B cell (primary cell): Measurements from ENCODE around the gene SULT2B1. TPM values are rescaled to one million over a fixed set of nuclear protein-coding genes. Genes with fewer than 3 reads are reported as not detected.

Experiments used
- ATAC-seq: fragments of 200-7000 bp; cut with Tn5 transposase; one replicate; pipeline ENCODE4 v1.10.0; 2021; ENCODE audit warnings: low read depth, mild to moderate bottlenecking, moderate number of reproducible peaks, moderate library complexity
- CTCF ChIA-PET: fragments of 350-600 bp; sonication (Branson Sonifier 250); formaldehyde crosslinking; loops from one replicate; lab custom pipeline; 2021; ENCODE audit warnings: antibody characterized with exemption, inconsistent platforms; lab: Charles Lee
- POLR2A ChIA-PET: fragments of 350-600 bp; sonication (Branson Sonifier 250); formaldehyde crosslinking; loops from one replicate; lab custom pipeline; 2021; ENCODE audit warnings: antibody characterized with exemption; lab: Charles Lee
- DNase-seq: peaks from one replicate; pipeline ENCODE4 v3.0.0; 2013
- H2AFZ ChIP-seq: 2 replicates; pipeline ENCODE4 v1.6.1; 2012; ENCODE audit warnings: mild to moderate bottlenecking, low read depth, low read length; ENCODE audit not compliant: insufficient read depth, poor library complexity, severe bottlenecking
- H3K27ac ChIP-seq, 2 donors: 1 replicate in 1 of 2; 2 replicates in 1 of 2; pipeline ENCODE4 v1.5.1; 2012 to 2013; ENCODE audit warnings: low read length in 2 of 2, mild to moderate bottlenecking in 2 of 2, moderate library complexity in 1 of 2
- H3K27me3 ChIP-seq, 4 experiments: fragments of 200-600 bp in 1 of 4; sonication (generic) in 1 of 4; replicated peaks in 1 of 4; 1 replicate in 2 of 4; 2 replicates in 2 of 4; pipeline versions ENCODE4 v1.6.1 to v1.7.0; 2013 to 2016; ENCODE audit warnings: low read length in 3 of 4, mild to moderate bottlenecking in 2 of 4, mixed read lengths in 1 of 4, moderate library complexity in 1 of 4; ENCODE audit not compliant: insufficient read depth in 4 of 4, control insufficient read depth in 3 of 4; ENCODE audit errors: control extremely low read depth in 1 of 4
- H3K36me3 ChIP-seq, 2 experiments: replicated peaks in 1 of 2; 1 replicate in 1 of 2; 2 replicates in 1 of 2; pipeline versions ENCODE4 v1.6.1 to v1.7.1; 2013; ENCODE audit warnings: low read length in 1 of 2; ENCODE audit not compliant: insufficient read depth in 2 of 2, control insufficient read depth in 1 of 2; ENCODE audit errors: control extremely low read depth in 1 of 2, extremely low read depth in 1 of 2
- H3K4me1 ChIP-seq, 2 donors: fragments of 200-600 bp in 1 of 2; sonication (generic) in 1 of 2; 1 replicate in 1 of 2; 2 replicates in 1 of 2; pipeline versions ENCODE4 v1.5.1 to v1.6.1; 2013 to 2017; ENCODE audit warnings: low read length in 2 of 2; ENCODE audit not compliant: control insufficient read depth in 2 of 2, insufficient read depth in 2 of 2
- H3K4me2 ChIP-seq: replicated peaks from 2 replicates; pipeline ENCODE3; 2012; ENCODE audit warnings: mild to moderate bottlenecking, low read depth, low read length; ENCODE audit not compliant: poor library complexity, severe bottlenecking
- H3K4me3 ChIP-seq, 5 experiments: fragments of 200-600 bp in 1 of 5; sonication (generic) in 1 of 5; 1 replicate in 3 of 5; 2 replicates in 2 of 5; pipeline versions ENCODE4 v1.5.1 to v1.7.0; 2011 to 2016; ENCODE audit warnings: low read length in 4 of 5, mild to moderate bottlenecking in 4 of 5, low read depth in 2 of 5, control low read depth in 1 of 5, moderate library complexity in 1 of 5; ENCODE audit not compliant: insufficient read depth in 1 of 5; ENCODE audit errors: control extremely low read depth in 1 of 5, extremely low read depth in 1 of 5
- H3K79me2 ChIP-seq: fragments of 200-600 bp; sonication (generic); one replicate; pipeline ENCODE4 v1.6.0; 2016; ENCODE audit warnings: low read length; ENCODE audit not compliant: control insufficient read depth, insufficient read depth
- H3K9ac ChIP-seq: fragments of 200-600 bp; sonication (generic); 2 replicates; pipeline ENCODE4 v1.6.1; 2017; ENCODE audit warnings: mild to moderate bottlenecking, low read length, moderate library complexity
- H3K9me3 ChIP-seq, 3 donors: one replicate each; pipeline versions ENCODE4 v1.6.1 to v1.7.1; 2013; ENCODE audit warnings: low read length in 2 of 3; ENCODE audit not compliant: control insufficient read depth in 2 of 3, insufficient read depth in 1 of 3; ENCODE audit errors: control extremely low read depth in 1 of 3
- H4K20me1 ChIP-seq: 2 replicates; pipeline ENCODE4 v1.6.0; 2012; ENCODE audit warnings: mild to moderate bottlenecking, low read length; ENCODE audit not compliant: insufficient read depth, control insufficient read depth, poor library complexity, severe bottlenecking
- H3K27ac Mint-ChIP-seq: one replicate; pipeline ENCODE4 v1.8.0; 2021; ENCODE audit warnings: mixed read lengths
- H3K27me3 Mint-ChIP-seq: one replicate; pipeline ENCODE4 v1.8.0; 2021; ENCODE audit warnings: mixed read lengths
- H3K4me1 Mint-ChIP-seq: one replicate; pipeline ENCODE4 v1.8.0; 2021; ENCODE audit warnings: mixed read lengths
- H3K4me3 Mint-ChIP-seq: one replicate; pipeline ENCODE4 v1.8.0; 2021; ENCODE audit warnings: mixed read lengths
- H3K9me3 Mint-ChIP-seq: one replicate; pipeline ENCODE4 v1.8.0; 2022; ENCODE audit warnings: mixed read lengths; ENCODE audit not compliant: insufficient read depth
- CTCF ChIP-seq: fragments of 200-600 bp; IDR thresholded peaks from one replicate; pipeline ENCODE4 v1.8.0; 2022; ENCODE audit warnings: antibody characterized with exemption, mild to moderate bottlenecking
- EZH2 ChIP-seq: IDR thresholded peaks from 2 replicates; pipeline ENCODE4 v1.6.1; 2012; ENCODE audit warnings: borderline replicate concordance, low read depth, mild to moderate bottlenecking, moderate library complexity, low read length; ENCODE audit not compliant: insufficient read depth, poor library complexity, severe bottlenecking
- WGBS: methylation state at CpG from one replicate; pipeline ENCODE4 v1.1.5; 2013; ENCODE audit warnings: missing lambda C conversion rate; ENCODE audit not compliant: insufficient coverage; 5-methylcytosine and 5-hydroxymethylcytosine counted together
- intact Hi-C: fragments of 100-400 bp; cut with micrococcal nuclease; formaldehyde crosslinking; loops from one replicate; pipeline ENCODE4 v1.10.0; 2022
- polyA plus RNA-seq: library from polyadenylated mRNA; depleted of rRNA; stranded (reverse); fragments of >200 nt; gene quantifications from 2 replicates; pipeline ENCODE4 v1.2.3, GENCODE V29; 2012
- total RNA-seq, 2 donors: library from RNA; stranded (reverse); fragments of 120-200 nt in 1 of 2; gene quantifications; 1 replicate in 1 of 2; 2 replicates in 1 of 2; pipeline versions ENCODE4 v1.2.3 to v1.2.4, GENCODE V29; 2013 to 2022

SULT2B1 gene
- total and polyA plus RNA-seq, 2 donors (not counting 1 experiment from before 2014, with no cell fraction given): not detected

GRCh38 chr19:48502350-48503018 is 49.5 kb upstream of the SULT2B1 start:
- peak; percentile 72 for ATAC-seq
- ChIA-PET CTCF (interaction anchor here (0.9 to 1.0 kb wide), 2 partner anchors 13 to 86 kb away, joined by 4 to 6 read pairs; no protein-coding TSS in a partner anchor), POLR2A (interaction anchor here (0.6 to 1.4 kb wide), 8 partner anchors 8 to 1001 kb away, joined by 3 to 6 read pairs (median 4); partner anchors contain the start of genes SYNGR4 and TMEM143)
- peaks cover 0 to 29% (median 11%) of the 10 kb centered on the region in 4 experiments for H3K27me3 ChIP-seq
- H3K79me2 ChIP-seq: no peaks in the 10 kb centered on the region
- no peak overlapping the region for H3K9ac ChIP-seq
- peak overlapping the region; percentile 38 for H3K27ac Mint-ChIP-seq
- H3K4me3 Mint-ChIP-seq: peak overlapping the region; percentile 44
- peaks cover 0 to 14% (median 0%) of the 10 kb centered on the region in 3 donors for H3K9me3 ChIP-seq
- H3K27me3 Mint-ChIP-seq: peaks cover 3% of the 10 kb centered on the region
- H3K4me1 ChIP-seq: peaks cover 27 to 31% of the 10 kb centered on the region in 2 donors
- DNase-seq: peak; percentile 85
- H3K4me3 ChIP-seq: peak overlapping the region in 3 of 5 experiments; percentile 12 to 23 (median 17)
- no peaks in the 10 kb centered on the region for H3K36me3 ChIP-seq
- H3K4me2 ChIP-seq: peak overlapping the region; percentile 81
- TF ChIP-seq CTCF (no peak), EZH2 (no peak)
- peaks cover 21% of the 10 kb centered on the region for H3K4me1 Mint-ChIP-seq
- H3K27ac ChIP-seq: peak overlapping the region in 1 of 2 donors; percentile 33
- H4K20me1 ChIP-seq: no peaks in the 10 kb centered on the region
- intact Hi-C loops: loop anchor here (1.0 kb wide), 1 partner anchor 9 kb away; no protein-coding TSS in a partner anchor
- peak overlapping the region; percentile 79 for H2AFZ ChIP-seq
- no peaks in the 10 kb centered on the region for H3K9me3 Mint-ChIP-seq
- 11% methylated on average over 21 of the region's 27 CpGs for WGBS
